ENCODE data around the gene RABGGTB. TPM values are rescaled to one million over a fixed set of nuclear protein-coding genes. Genes with fewer than 3 reads are reported as not detected.
"Not testable (repeated sequence)": the region's sequence is repeated elsewhere in the genome, so short reads cannot be mapped to it uniquely, and the experiment has no call there.

The RABGGTB gene
- total RNA-seq, 1 donor from 2014 or later: 58.2 TPM

- DNase-seq (ENCODE audit: extremely low spot score in 2 of 2): no peak
- Histone ChIP-seq H3K4me3 (no peak overlapping the region), H3K4me1 (no peaks in the 10 kb centered on the region), H3K36me3 (peaks cover 0 to 44% of the 10 kb centered on the region in 2 donors), H3K9me3 (no peaks in the 10 kb centered on the region), H3K27me3 (no peaks in the 10 kb centered on the region), H3K27ac (no peak overlapping the region)
- intact Hi-C loops (cut with DNase I): no loop called here
- no peak for TF ChIP-seq CTCF (IDR thresholded peaks at IDR 0.05)
- no peak for TF ChIP-seq POLR2A (IDR thresholded peaks at IDR 0.05)
- no peak for TF ChIP-seq POLR2AphosphoS5 (IDR thresholded peaks at IDR 0.05; ENCODE audit: insufficient read depth in 1 of 2, low read depth in 1 of 2)
These were observed 11.7 kb downstream of the RABGGTB start for GRCh38 chr1:75797606-75798216.

GRCh38 chr1:75801480-75801879 is 15.4 kb downstream of the RABGGTB start:
- H3K27me3 ChIP-seq; H3K4me3 ChIP-seq; intact Hi-C loops (cut with DNase I); H3K9me3 ChIP-seq; H3K4me1 ChIP-seq; DNase-seq (ENCODE audit: extremely low spot score in 2 of 2); H3K36me3 ChIP-seq; H3K27ac ChIP-seq: not testable (repeated sequence)

GRCh38 chr1:75808921-75809320 is 22.9 kb downstream of the RABGGTB start:
- H3K4me1 ChIP-seq: no peaks in the 10 kb centered on the region
- intact Hi-C loops (cut with DNase I): no loop called here
- no peak overlapping the region for H3K4me3 ChIP-seq
- DNase-seq (ENCODE audit: extremely low spot score in 2 of 2): no peak
- TF ChIP-seq POLR2A (IDR thresholded peaks at IDR 0.05): no peak
- TF ChIP-seq POLR2AphosphoS5 (IDR thresholded peaks at IDR 0.05; ENCODE audit: insufficient read depth in 1 of 2, low read depth in 1 of 2): no peak
- TF ChIP-seq CTCF (IDR thresholded peaks at IDR 0.05): no peak
- no peaks in the 10 kb centered on the region for H3K27me3 ChIP-seq
- H3K9me3 ChIP-seq: no peaks in the 10 kb centered on the region
- no peaks in the 10 kb centered on the region for H3K36me3 ChIP-seq
- H3K27ac ChIP-seq: no peak overlapping the region

GRCh38 chr1:75810113-75810512 is 24.1 kb downstream of the RABGGTB start:
- H3K4me1 ChIP-seq; H3K27ac ChIP-seq; intact Hi-C loops (cut with DNase I); H3K27me3 ChIP-seq; H3K9me3 ChIP-seq; H3K36me3 ChIP-seq; DNase-seq (ENCODE audit: extremely low spot score in 2 of 2); H3K4me3 ChIP-seq: not testable (repeated sequence)

- no peak for DNase-seq (ENCODE audit: extremely low spot score in 2 of 2)
- H3K27ac ChIP-seq: no peak overlapping the region
- H3K27me3 ChIP-seq: no peaks in the 10 kb centered on the region
- H3K4me3 ChIP-seq: no peak overlapping the region
- intact Hi-C loops (cut with DNase I): no loop called here
- H3K4me1 ChIP-seq: no peaks in the 10 kb centered on the region
- no peaks in the 10 kb centered on the region for H3K36me3 ChIP-seq
- TF ChIP-seq POLR2A (IDR thresholded peaks at IDR 0.05) (no peak), CTCF (IDR thresholded peaks at IDR 0.05) (no peak), POLR2AphosphoS5 (IDR thresholded peaks at IDR 0.05; ENCODE audit: insufficient read depth in 1 of 2, low read depth in 1 of 2) (no peak)
- no peaks in the 10 kb centered on the region for H3K9me3 ChIP-seq
These were observed 25.3 kb downstream of the RABGGTB start for GRCh38 chr1:75811211-75811981.

- Histone ChIP-seq H3K27me3 (no peaks in the 10 kb centered on the region), H3K27ac (no peak overlapping the region), H3K4me1 (no peaks in the 10 kb centered on the region), H3K9me3 (no peaks in the 10 kb centered on the region), H3K36me3 (no peaks in the 10 kb centered on the region), H3K4me3 (no peak overlapping the region)
- no peak for DNase-seq (ENCODE audit: extremely low spot score in 2 of 2)
- TF ChIP-seq CTCF (IDR thresholded peaks at IDR 0.05): no peak
- TF ChIP-seq POLR2A (IDR thresholded peaks at IDR 0.05): no peak
- no peak for TF ChIP-seq POLR2AphosphoS5 (IDR thresholded peaks at IDR 0.05; ENCODE audit: insufficient read depth in 1 of 2, low read depth in 1 of 2)
- intact Hi-C loops (cut with DNase I): no loop called here
These were observed 26.0 kb downstream of the RABGGTB start for GRCh38 chr1:75812065-75812464.

GRCh38 chr1:75823596-75823995 is 37.5 kb downstream of the RABGGTB start:
- H3K4me3 ChIP-seq; DNase-seq (ENCODE audit: extremely low spot score in 2 of 2); H3K27me3 ChIP-seq; H3K36me3 ChIP-seq; H3K27ac ChIP-seq; H3K4me1 ChIP-seq; intact Hi-C loops (cut with DNase I); H3K9me3 ChIP-seq: not testable (repeated sequence)

Data from vagina (tissue), 2 donors.